SH-SY5Y (cell line): ENCODE data around the gene FAM240B.

ENCODE experiments used
- GATA2 ChIP-seq: IDR thresholded peaks from 2 replicates; pipeline ENCODE4 v1.6.1; 2011; ENCODE audit warnings: mild to moderate bottlenecking, low read depth, low read length
- GATA3 ChIP-seq: IDR thresholded peaks from 2 replicates; pipeline ENCODE4 v1.6.1; 2011; ENCODE audit warnings: low read depth, mild to moderate bottlenecking, low read length, moderate library complexity

- TF ChIP-seq GATA2 (no peak), GATA3 (no peak)
These were observed 14.9 kb upstream of the FAM240B start for GRCh38 chr9:38734831-38735230.
